BE2C (cell line): Measurements from ENCODE around the gene NRXN3.

Experiments used
- DNase-seq: peaks from one replicate; pipeline ENCODE4 v3.0.0-alpha.2; 2020
- H3K27me3 ChIP-seq: fragments of 250-450 bp; sonication (Bioruptor Pico); 2 replicates; pipeline ENCODE4 v1.5.1; 2020; ENCODE audit warnings: mild to moderate bottlenecking
- H3K36me3 ChIP-seq: fragments of 250-450 bp; sonication (Bioruptor Pico); 2 replicates; pipeline ENCODE4 v1.5.1; 2020; ENCODE audit warnings: mild to moderate bottlenecking
- H3K4me1 ChIP-seq: fragments of 250-450 bp; sonication (Bioruptor Pico); 2 replicates; pipeline ENCODE4 v1.5.1; 2020
- H3K4me3 ChIP-seq: 2 replicates; pipeline ENCODE4 v1.5.1; 2011; ENCODE audit warnings: low read depth, low read length
- H3K9me3 ChIP-seq: fragments of 250-450 bp; sonication (Bioruptor Pico); 2 replicates; pipeline ENCODE4 v1.5.1; 2020
- TF ChIP-seq, protein P1 (sequence below): IDR thresholded peaks from 2 replicates; pipeline ENCODE4 v1.5.1; 2012; ENCODE audit warnings: mild to moderate bottlenecking, low read depth, low read length

The NRXN3 gene

DNA sequence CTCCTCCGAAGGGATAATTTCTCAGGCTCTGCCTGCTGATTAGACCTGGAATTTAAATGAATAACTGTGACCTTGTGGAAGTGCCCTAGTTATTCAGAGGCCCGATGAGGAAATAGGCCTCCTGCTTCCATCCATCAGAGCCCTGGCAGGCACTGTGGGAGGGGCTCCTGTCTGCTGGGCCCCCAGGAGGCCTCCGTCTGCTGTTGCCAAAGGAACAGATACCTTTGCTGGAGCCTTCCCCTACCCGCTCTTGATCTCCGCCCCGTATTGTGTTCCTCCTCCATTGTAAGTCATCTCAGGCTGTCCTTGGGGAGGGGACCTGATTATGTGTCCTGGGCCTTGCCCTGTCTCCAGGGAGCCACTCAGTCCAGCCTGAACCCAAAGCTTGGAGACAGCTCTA lies 112.3 kb downstream of the NRXN3 start:
- Histone ChIP-seq H3K4me3 (no peak overlapping the region), H3K9me3 (no peaks in the 10 kb centered on the region), H3K36me3 (no peaks in the 10 kb centered on the region), H3K27me3 (no peaks in the 10 kb centered on the region), H3K4me1 (no peaks in the 10 kb centered on the region)
- DNase-seq: no peak
- TF ChIP-seq, protein P1, sequence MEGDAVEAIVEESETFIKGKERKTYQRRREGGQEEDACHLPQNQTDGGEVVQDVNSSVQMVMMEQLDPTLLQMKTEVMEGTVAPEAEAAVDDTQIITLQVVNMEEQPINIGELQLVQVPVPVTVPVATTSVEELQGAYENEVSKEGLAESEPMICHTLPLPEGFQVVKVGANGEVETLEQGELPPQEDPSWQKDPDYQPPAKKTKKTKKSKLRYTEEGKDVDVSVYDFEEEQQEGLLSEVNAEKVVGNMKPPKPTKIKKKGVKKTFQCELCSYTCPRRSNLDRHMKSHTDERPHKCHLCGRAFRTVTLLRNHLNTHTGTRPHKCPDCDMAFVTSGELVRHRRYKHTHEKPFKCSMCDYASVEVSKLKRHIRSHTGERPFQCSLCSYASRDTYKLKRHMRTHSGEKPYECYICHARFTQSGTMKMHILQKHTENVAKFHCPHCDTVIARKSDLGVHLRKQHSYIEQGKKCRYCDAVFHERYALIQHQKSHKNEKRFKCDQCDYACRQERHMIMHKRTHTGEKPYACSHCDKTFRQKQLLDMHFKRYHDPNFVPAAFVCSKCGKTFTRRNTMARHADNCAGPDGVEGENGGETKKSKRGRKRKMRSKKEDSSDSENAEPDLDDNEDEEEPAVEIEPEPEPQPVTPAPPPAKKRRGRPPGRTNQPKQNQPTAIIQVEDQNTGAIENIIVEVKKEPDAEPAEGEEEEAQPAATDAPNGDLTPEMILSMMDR: no peak

DNA sequence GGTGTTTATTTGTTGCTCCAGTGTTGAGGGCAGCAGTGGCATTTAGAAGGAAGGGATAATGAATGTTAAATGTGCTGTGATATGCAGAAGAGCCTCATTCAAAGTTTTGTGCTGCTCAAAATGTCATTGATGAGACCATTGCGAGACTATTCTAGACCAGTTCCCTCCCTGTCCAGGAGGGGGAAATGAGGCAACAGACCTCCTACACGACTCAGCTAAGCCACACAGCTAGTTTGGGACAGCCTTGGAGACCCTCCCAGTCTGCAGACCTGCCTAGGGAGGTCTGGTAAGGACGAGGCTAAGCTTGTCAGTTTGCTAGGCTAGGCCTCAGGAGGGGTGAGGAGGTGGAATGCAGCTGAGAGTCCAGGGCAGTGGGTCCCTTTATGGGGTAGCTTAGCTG lies 116.0 kb downstream of the NRXN3 start:
- TF ChIP-seq, protein P1: no peak
- H3K9me3 ChIP-seq: no peaks in the 10 kb centered on the region

DNA sequence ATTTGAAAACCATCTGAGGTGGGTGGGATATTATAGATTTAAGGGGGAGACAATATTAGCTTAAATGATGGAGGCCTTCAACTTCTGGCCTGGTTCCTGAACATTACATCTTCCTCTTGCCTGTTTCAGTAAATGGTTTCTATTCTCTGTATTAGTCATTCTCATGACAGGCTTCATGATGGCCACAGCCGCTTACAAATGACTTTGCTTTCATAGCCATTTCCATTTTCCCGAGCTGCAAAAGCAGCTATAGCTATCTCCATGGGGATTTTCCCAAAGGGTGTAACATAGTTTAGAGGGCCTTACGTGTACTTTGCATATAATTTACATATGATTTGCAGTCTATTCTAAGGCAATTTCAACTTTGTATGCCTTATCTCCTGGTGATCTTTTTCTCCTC lies 121.8 kb downstream of the NRXN3 start:
- TF ChIP-seq, protein P1: no peak
- Histone ChIP-seq H3K9me3 (no peaks in the 10 kb centered on the region), H3K36me3 (no peaks in the 10 kb centered on the region), H3K27me3 (no peaks in the 10 kb centered on the region; the same call in 1 of the 2 replicates), H3K4me1 (no peaks in the 10 kb centered on the region), H3K4me3 (no peak overlapping the region)
- DNase-seq: no peak

More for the DNA sequence above, 116.0 kb downstream of the NRXN3 start:
- Histone ChIP-seq H3K4me3 (no peak overlapping the region), H3K4me1 (no peaks in the 10 kb centered on the region), H3K27me3 (no peaks in the 10 kb centered on the region), H3K36me3 (no peaks in the 10 kb centered on the region)
- DNase-seq: no peak

DNA sequence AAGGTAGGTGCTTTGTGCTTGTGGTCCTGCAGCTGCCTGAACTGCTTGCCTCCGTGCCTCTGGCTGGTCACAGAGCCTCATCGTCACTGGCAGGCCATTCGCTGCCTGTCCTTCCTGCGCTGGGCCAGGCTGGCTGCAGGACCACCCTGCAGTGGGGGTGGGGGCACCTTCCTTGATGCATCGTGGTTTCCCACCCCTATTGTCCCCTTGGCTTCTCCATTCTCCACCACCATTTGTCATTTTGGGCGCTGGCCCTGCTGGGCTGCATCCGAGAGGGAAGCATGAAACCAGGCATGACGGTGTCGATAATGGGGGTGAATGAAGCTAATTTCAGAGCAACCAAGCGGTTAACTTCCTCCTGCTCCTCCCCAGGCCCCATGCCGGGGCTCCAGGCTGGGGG lies 127.7 kb downstream of the NRXN3 start:
- Histone ChIP-seq H3K27me3 (no peaks in the 10 kb centered on the region; the same call in 1 of the 2 replicates), H3K36me3 (no peaks in the 10 kb centered on the region), H3K4me3 (no peak overlapping the region), H3K4me1 (no peaks in the 10 kb centered on the region), H3K9me3 (no peaks in the 10 kb centered on the region)
- TF ChIP-seq, protein P1: no peak
- DNase-seq: no peak

DNA sequence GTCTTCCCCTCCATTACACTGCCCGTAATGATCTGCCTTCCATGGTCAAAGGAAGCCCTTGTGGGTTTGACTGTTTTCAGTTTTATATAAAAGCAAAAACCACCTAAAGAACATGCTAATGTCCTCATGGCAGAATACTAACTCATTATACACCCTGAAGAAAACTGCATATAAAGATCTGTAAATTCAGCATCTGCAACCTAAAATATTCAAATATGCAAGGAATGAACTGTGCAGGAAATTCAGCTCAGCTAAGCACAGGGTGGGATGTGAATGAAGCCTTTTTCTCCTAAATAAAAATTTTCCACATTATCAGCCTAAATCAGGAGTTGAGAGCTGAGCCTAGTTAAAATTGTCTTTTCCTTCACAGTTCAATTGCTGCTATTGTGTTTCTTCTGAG lies 128.1 kb downstream of the NRXN3 start:
- no peaks in the 10 kb centered on the region; the same call in 1 of the 2 replicates for H3K27me3 ChIP-seq

DNA sequence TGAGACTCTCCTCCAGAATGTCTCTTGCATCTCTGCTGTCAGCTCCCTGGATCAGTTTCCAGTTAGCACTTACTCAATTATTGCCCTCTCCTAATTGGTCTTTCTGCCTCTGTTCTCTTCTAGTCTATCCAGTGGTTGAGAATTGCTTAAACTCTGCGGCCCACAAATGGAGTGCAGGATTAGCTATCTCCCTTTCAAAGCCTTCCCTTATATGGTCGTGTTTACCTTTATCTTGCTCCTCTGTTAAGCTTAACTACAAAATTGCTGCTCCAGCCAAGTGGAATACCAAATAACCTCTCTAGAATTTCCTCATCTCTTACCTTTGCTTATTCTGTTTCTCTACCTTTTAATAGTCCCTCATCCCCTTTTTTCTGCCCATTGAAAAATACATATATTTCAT lies 132.7 kb downstream of the NRXN3 start:
- no peaks in the 10 kb centered on the region for H3K4me1 ChIP-seq

More for the DNA sequence above, 128.1 kb downstream of the NRXN3 start:
- H3K4me3 ChIP-seq: no peak overlapping the region
- DNase-seq: no peak
- no peaks in the 10 kb centered on the region for H3K9me3 ChIP-seq
- H3K36me3 ChIP-seq: no peaks in the 10 kb centered on the region
- no peaks in the 10 kb centered on the region for H3K4me1 ChIP-seq
- TF ChIP-seq, protein P1: no peak

More for the DNA sequence above, 132.7 kb downstream of the NRXN3 start:
- no peak for DNase-seq
- Histone ChIP-seq H3K36me3 (no peaks in the 10 kb centered on the region), H3K4me3 (no peak overlapping the region), H3K27me3 (no peaks in the 10 kb centered on the region; the same call in 1 of the 2 replicates), H3K9me3 (no peaks in the 10 kb centered on the region)
- TF ChIP-seq, protein P1: no peak
